GM12878 (cell line): ENCODE measurements around the gene PLEKHO1. TPM values are rescaled to one million over a fixed set of nuclear protein-coding genes. Genes with fewer than 3 reads are reported as not detected.

Source experiments
- ASH2L ChIP-seq: fragments of 300-600, 200-600 bp; sonication (generic); IDR thresholded peaks from 2 replicates; pipeline ENCODE4 v1.6.1; 2017; ENCODE audit warnings: low read depth, mild to moderate bottlenecking, borderline replicate concordance
- ATF2 ChIP-seq: IDR thresholded peaks from 2 replicates; pipeline ENCODE4 v1.6.1; 2012; ENCODE audit warnings: low read length, inconsistent platforms
- BCL11A ChIP-seq: IDR thresholded peaks from 2 replicates; pipeline ENCODE4 v1.6.1; 2011; ENCODE audit warnings: low read depth, low read length
- CREM ChIP-seq: IDR thresholded peaks from 2 replicates; pipeline ENCODE4 v1.6.1; 2014; ENCODE audit warnings: antibody characterized with exemption, low read depth
- DPF2 ChIP-seq: fragments of 450-650 bp; IDR thresholded peaks from 2 replicates; pipeline ENCODE4 v1.6.1; 2017; ENCODE audit warnings: mild to moderate bottlenecking
- EZH2 ChIP-seq: IDR thresholded peaks from 2 replicates; pipeline ENCODE4 v1.6.1; 2012; ENCODE audit warnings: low read depth, mild to moderate bottlenecking, control low read depth, inconsistent platforms, low read length, borderline replicate concordance; ENCODE audit not compliant: control insufficient read depth
- KLF5 ChIP-seq: fragments of 450-650 bp; IDR thresholded peaks from 2 replicates; pipeline ENCODE4 v1.6.1; 2014; ENCODE audit warnings: mild to moderate bottlenecking; ENCODE audit not compliant: partially characterized antibody
- MEF2A ChIP-seq: IDR thresholded peaks from 2 replicates; pipeline ENCODE4 v1.6.1; 2011; ENCODE audit warnings: low read depth, mild to moderate bottlenecking, low read length, moderate library complexity; ENCODE audit not compliant: insufficient read depth
- NR2C2 ChIP-seq: IDR thresholded peaks from 2 replicates; pipeline ENCODE4 v1.6.1; 2011; ENCODE audit warnings: borderline replicate concordance, low read depth; ENCODE audit not compliant: control insufficient read depth, insufficient read length
- POLR2AphosphoS5 ChIP-seq: IDR thresholded peaks from 2 replicates; pipeline ENCODE4 v1.6.1; 2011; ENCODE audit warnings: mild to moderate bottlenecking, low read length, inconsistent platforms
- POU2F2 ChIP-seq: IDR thresholded peaks from 3 replicates; pipeline ENCODE4 v1.6.1; 2011; ENCODE audit warnings: low read depth, mild to moderate bottlenecking, low read length, borderline replicate concordance
- RAD21 ChIP-seq: IDR thresholded peaks from 2 replicates; pipeline ENCODE4 v1.6.1; 2011; ENCODE audit warnings: mild to moderate bottlenecking, low read depth, low read length, moderate library complexity; ENCODE audit not compliant: insufficient read depth
- REST ChIP-seq: IDR thresholded peaks from 2 replicates; pipeline ENCODE4 v1.6.1; 2012; ENCODE audit warnings: mild to moderate bottlenecking, low read depth, low read length
- RFX5 ChIP-seq: IDR thresholded peaks from 2 replicates; pipeline ENCODE4 v1.6.1; 2011; ENCODE audit warnings: low read depth, low read length, improper control_type of control experiment
- SIN3A ChIP-seq: IDR thresholded peaks from 2 replicates; pipeline ENCODE4 v1.6.1; 2012; ENCODE audit warnings: low read depth, low read length, improper control_type of control experiment
- SMAD5 ChIP-seq: IDR thresholded peaks from 2 replicates; pipeline ENCODE4 v1.6.1; 2016; ENCODE audit warnings: antibody characterized with exemption, low read depth
- SMARCA5 ChIP-seq: fragments of 450-650 bp; IDR thresholded peaks from 2 replicates; pipeline ENCODE4 v1.6.1; 2017; ENCODE audit warnings: mild to moderate bottlenecking
- SREBF1 ChIP-seq: IDR thresholded peaks from 2 replicates; pipeline ENCODE4 v1.6.1; 2012; ENCODE audit warnings: mild to moderate bottlenecking, low read length
- SUPT20H ChIP-seq: IDR thresholded peaks from 2 replicates; pipeline ENCODE4 v1.6.1; 2011; ENCODE audit warnings: low read depth, mild to moderate bottlenecking, low read length, moderate library complexity, borderline replicate concordance; ENCODE audit not compliant: control insufficient read depth
- USF1 ChIP-seq: IDR thresholded peaks from 2 replicates; pipeline ENCODE4 v1.6.1; 2011; ENCODE audit warnings: borderline replicate concordance, low read depth, mild to moderate bottlenecking, moderate library complexity, mixed read lengths, low read length; ENCODE audit not compliant: insufficient read depth; ENCODE audit errors: extremely low read length
- YY1 ChIP-seq: IDR thresholded peaks from 2 replicates; pipeline ENCODE4 v1.6.1; 2011; ENCODE audit warnings: low read depth, mild to moderate bottlenecking, low read length
- ZNF24 ChIP-seq: fragments of 450-650 bp; IDR thresholded peaks from 2 replicates; pipeline ENCODE4 v1.6.1; 2017; ENCODE audit warnings: antibody characterized with exemption, mild to moderate bottlenecking
- ZSCAN29 ChIP-seq: fragments of 450-650 bp; IDR thresholded peaks from 2 replicates; pipeline ENCODE4 v1.6.1; 2017; ENCODE audit warnings: mild to moderate bottlenecking, moderate library complexity
- ZZZ3 ChIP-seq: IDR thresholded peaks from 2 replicates; pipeline ENCODE4 v1.6.1; 2011; ENCODE audit warnings: low read depth; ENCODE audit not compliant: control insufficient read depth, insufficient read length
- polyA plus RNA-seq, 11 experiments: library from polyadenylated mRNA; depleted of rRNA in 4 of 11; unstranded in 6 of 11; stranded (reverse) in 5 of 11; fragments of >200 nt; fragmentation: Nextera tagmentation in 4 of 11; fragmentation: Illumina TruSeq in 1 of 11; extraction: Ambion mirVana in 4 of 11; extraction: Trizol in 1 of 11; gene quantifications; 1 replicate in 1 of 11; 2 replicates in 10 of 11; pipeline versions ENCODE4 v1.2.1 to v1.2.3, GENCODE V29; 2011 to 2016; ENCODE audit warnings: inconsistent platforms in 2 of 11, missing spikeins in 2 of 11, low read depth in 1 of 11
- total RNA-seq, 4 experiments: library from RNA; depleted of rRNA in 3 of 4; stranded (reverse); fragments of >200 nt in 3 of 4; fragmentation: Illumina TruSeq in 1 of 4; extraction: Trizol in 1 of 4; gene quantifications; 2 replicates each; pipeline versions ENCODE4 v1.2.1 to v1.2.3, GENCODE V29; 2013 to 2021

Gene PLEKHO1
- total and polyA plus RNA-seq, 10 of the 15 experiments (the other 5 are each of a cell fraction or from before 2014, with no cell fraction given), result 5.3 to 184 (median 88.8) TPM

- TF ChIP-seq SIN3A, result no peak
- TF ChIP-seq BCL11A, result no peak
- TF ChIP-seq ZSCAN29, result 0 out of 2 replicates have a peak, but pooled peaks have one; percentile 55
- TF ChIP-seq MEF2A, result no peak
- no peak for TF ChIP-seq EZH2
- no peak for TF ChIP-seq RFX5
- TF ChIP-seq POU2F2, result no peak; the same call in 2 of the 3 replicates
- TF ChIP-seq DPF2, result peak; percentile 3
- TF ChIP-seq ATF2, result no peak
- no peak for TF ChIP-seq SREBF1
- TF ChIP-seq RAD21, result no peak
- TF ChIP-seq SMARCA5, result peak; percentile 18; the same call in 1 of the 2 replicates
- TF ChIP-seq ZZZ3, result no peak
- TF ChIP-seq SUPT20H, result no peak
- TF ChIP-seq CREM, result no peak
- no peak for TF ChIP-seq ZNF24
- TF ChIP-seq USF1, result no peak
- no peak for TF ChIP-seq YY1
- no peak for TF ChIP-seq ASH2L
- peak; percentile 80 for TF ChIP-seq POLR2AphosphoS5
- TF ChIP-seq NR2C2, result no peak
- no peak for TF ChIP-seq KLF5
- no peak for TF ChIP-seq REST
- TF ChIP-seq SMAD5, result no peak; the same call in 1 of the 2 replicates
Observed at GRCh38 chr1:150161747-150162581, 12.2 kb downstream of the PLEKHO1 start (continued).
